NCI-H1105 treated with DMSO at 0.1 percent for 48 hours (cell line): Measurements from ENCODE around the gene GARIN3.
"Not testable (repeated sequence)": the region's sequence is repeated elsewhere in the genome, so short reads cannot be mapped to it uniquely, and the experiment has no call there.

ENCODE experiments used
- DNase-seq: peaks from one replicate; lab custom pipeline; 2025; lab: John Stamatoyannopoulos, UW

The GARIN3 gene

GRCh38 chr5:157166214-157167213 lies at the start of gene GARIN3:
Gene GARIN3 (minus strand): TSS chr5:157166264. CDS start chr5:157166168, 96 bp downstream.
- no peak for DNase-seq

DNA sequence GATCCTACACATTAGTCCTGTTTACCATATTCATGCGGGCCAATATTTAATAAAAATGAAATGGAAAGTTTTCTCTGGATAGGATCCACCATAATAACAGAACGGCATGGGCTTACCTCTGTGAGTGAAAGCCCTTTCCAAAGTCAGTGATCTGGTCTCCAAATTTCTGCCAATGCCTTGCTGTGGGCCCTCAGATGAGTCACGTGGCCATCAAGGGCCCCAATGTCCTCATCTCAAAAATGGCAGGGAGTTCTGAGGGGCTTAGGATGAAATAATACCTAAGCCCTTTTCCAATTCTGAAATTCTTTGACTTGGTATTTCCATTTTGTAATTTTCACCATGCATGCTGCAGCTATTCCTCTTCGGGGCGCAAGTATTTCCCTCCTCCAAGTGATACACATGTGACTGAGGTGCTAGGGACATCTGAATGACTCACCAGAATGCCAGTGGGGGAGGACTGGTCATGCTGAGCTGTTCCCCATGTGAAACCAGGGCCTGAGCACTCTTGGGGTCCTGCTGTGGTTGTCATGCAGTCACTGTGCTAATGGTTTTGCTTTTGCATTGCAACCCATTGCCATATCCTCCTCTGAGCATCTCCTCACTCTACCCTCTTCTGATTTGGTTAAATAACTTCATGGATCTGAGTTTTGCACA lies 49.6 kb upstream of the GARIN3 start:
- no peak for DNase-seq

DNA sequence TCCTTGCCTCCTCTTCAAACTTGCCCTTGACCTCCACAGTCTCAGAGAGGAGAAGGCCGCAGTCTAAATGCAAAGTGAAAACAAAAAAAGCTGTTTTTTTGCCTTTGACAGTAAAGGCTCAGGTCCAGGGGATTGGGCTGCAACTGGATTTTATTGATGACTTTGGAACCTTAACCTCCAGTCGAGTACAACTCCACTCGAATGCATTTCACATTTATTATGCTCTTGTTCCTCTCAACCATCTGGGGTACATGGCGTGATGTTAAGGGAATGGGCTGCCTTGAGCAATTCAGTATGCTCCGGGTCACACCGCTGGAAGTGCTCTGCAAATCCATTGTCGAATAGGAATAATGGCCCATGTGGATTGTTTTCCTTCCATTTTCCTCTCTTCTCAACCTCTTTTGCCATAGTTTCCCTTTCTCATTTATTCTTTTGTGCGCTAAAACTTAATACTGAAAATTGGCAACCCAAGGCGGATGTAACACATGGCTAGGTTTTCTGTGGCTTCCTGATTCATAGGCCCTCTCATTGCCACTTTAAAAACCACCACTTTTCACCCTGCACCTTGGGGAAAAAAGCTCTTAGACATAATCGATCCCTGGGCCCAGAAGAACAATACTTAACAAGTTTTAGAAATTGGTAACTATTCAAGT lies 48.9 kb upstream of the GARIN3 start:
- no peak for DNase-seq

DNA sequence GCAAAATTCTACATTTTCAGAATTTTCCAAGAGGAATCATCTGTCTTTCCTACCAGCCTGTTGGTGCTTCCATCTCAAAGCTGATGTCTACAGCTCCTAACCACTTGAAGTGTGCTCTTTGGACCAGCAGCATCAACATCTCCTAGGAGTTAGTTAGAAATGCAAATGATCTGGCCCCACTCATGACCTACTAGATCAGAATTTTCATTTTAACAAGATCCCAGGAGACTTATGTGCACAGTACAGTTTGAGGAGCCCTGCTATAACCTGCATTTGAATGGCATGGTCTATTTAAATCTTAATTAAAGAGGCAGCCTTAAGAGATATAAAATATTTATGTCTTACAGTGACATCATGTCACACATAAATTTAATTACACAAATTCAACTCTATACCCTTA lies 48.4 kb upstream of the GARIN3 start:
- DNase-seq = no peak

- DNase-seq = no peak
These were observed 47.6 kb upstream of the GARIN3 start for GRCh38 chr5:157213527-157214243.

- no peak for DNase-seq
These were observed 46.2 kb upstream of the GARIN3 start for GRCh38 chr5:157212307-157212706.

DNA sequence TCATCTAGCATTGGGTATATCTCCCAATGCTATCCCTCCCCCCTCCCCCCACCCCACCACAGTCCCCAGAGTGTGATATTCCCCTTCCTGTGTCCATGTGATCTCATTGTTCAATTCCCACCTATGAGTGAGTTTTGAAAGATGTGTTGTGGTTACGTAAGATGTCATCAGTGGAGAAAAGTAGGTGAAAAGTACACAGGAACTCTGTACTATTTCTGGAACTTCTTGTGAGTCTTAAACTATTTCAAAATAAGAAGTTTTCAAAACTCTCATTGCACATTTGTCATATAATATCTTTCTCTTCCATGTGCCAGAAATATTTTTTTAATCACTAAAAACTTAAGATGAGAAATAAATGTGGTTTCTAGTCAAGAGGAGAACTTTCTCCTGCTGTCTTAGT lies 44.6 kb upstream of the GARIN3 start:
- not testable (repeated sequence) for DNase-seq

GRCh38 chr5:157205708-157206107 lies 39.6 kb upstream of the GARIN3 start:
- no peak for DNase-seq

DNA sequence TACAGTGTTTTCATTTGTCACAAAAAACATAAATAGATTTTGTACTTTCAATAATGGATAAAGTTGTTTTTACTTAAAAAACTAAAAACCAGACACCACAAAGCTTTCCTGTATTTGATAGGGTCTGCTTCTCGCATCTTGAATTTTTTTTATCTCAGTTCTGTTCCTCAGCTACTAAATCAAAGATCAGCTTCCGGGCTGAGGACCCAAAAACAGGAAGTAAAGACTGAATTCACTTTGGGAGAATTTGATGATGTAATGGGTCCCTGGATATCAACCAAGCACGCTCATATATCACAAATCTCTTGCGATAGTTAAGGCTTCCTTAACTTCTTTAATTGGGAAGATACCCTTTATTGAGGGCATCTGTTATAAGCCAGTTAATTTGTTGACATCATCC lies 38.7 kb upstream of the GARIN3 start:
- DNase-seq = no peak

DNA sequence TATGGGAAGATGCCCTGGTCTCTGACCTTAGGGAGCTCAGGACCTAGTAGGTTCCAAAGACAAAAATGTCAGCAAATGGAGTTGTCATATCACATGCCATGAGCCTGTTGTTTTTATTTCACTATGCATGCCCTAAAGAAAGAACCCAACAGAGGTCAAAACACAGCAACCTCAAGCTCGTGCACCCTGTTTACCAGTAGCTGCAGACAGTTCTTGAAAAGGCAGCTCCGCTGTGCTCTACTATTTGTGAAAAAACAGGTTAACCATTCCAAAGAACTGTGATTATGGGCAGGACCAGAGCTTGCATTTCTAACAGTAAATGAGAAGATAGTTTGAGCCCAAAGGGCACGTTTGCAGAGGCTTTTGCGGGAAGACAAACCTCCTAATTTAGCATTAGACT lies 37.4 kb upstream of the GARIN3 start:
- DNase-seq = no peak

- no peak for DNase-seq
These were observed 35.8 kb upstream of the GARIN3 start for GRCh38 chr5:157201857-157202256.

- DNase-seq = no peak
These were observed 32.4 kb upstream of the GARIN3 start for GRCh38 chr5:157198277-157198986.

DNA sequence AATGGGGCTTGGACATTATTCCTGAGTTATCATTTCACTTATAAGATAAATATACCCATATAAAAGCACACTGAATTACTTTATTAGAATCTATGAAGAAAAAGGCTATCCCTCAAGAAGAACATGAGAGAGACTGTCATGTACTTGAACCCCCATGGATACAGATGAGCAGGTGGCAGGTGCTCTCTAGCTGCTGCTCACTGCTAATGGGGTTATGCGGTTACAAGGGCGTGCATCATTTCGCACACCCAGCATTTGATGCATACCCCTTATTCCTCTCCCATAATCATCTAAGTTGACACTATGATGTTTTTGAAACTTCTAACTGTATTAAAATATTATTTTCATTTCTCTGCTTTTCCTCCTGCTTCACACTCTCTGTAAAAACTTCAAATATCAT lies 31.0 kb upstream of the GARIN3 start:
- no peak for DNase-seq

- no peak for DNase-seq
These were observed 30.0 kb upstream of the GARIN3 start for GRCh38 chr5:157196045-157196444.

- no peak for DNase-seq
These were observed 27.8 kb upstream of the GARIN3 start for GRCh38 chr5:157193699-157194424.

DNA sequence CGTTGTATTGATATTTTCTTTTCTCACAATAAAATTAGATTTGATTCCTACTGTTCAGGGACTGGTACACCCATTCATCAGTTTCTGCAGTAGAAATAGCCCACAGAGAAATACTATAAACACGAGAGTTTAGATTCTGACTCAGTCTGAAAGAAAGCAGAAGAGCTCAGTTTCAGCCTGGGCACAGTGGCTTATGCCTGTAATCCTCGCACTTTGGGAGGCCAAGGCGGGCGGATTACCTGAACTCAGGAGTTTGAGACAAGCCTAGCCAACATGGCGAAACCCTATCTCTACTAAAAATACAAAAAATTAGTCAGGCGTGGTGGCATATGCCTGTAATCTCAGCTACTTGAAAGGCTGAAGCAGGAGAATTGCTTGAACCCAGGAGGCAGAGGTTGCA lies 23.2 kb upstream of the GARIN3 start:
- no peak for DNase-seq

DNA sequence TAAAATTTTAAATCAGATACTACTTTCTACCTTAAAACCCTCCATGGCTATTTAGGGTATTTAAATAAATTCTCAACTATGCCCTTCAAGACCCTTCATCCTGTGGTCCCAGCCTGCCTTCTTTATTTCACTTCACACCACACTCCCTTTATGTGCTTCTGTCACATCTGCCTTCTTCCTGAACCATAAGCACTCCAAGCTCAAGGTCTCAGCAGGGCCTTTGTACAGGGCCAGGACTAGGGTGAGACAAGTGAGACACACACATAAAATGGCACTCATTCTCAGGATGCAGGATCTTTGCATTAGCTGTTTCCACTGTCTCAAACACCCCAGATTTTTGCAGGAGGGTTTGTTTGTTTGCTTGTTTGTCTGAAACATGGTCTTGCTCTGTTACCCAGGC lies 22.2 kb upstream of the GARIN3 start:
- DNase-seq = no peak

DNA sequence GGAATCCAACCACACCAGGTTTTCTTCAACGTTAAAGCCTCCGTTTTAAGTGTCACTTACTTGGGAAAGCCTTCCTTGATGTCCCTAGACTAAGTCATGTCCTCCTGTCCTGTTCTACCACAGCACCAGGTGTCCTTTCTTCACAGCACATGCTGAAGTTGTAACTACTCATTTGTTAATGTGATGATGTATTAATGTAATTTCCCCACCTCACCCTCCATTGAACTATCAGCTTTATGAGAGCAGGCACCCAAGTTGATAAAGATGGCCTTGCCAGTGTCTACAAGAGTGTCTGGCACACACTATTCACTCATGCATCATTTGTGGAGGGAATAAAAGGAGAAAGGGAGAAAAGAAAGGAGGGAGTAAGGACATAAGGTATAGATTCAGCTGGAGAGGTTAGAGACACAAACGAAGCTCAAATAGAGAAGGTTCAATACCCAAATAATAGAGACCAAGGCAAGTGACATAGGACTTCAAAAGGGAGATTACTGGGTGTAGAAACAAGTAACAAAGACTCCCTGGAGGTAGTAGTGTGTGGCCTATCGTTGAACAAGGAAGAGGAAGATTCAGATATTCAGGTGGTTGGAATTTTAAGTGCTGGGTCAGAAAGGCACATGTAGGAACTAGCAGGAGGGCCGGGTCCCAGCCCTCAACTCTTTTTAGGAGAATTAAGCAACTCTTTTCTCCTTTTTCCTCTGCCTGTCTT lies 21.1 kb upstream of the GARIN3 start:
- DNase-seq = no peak

DNA sequence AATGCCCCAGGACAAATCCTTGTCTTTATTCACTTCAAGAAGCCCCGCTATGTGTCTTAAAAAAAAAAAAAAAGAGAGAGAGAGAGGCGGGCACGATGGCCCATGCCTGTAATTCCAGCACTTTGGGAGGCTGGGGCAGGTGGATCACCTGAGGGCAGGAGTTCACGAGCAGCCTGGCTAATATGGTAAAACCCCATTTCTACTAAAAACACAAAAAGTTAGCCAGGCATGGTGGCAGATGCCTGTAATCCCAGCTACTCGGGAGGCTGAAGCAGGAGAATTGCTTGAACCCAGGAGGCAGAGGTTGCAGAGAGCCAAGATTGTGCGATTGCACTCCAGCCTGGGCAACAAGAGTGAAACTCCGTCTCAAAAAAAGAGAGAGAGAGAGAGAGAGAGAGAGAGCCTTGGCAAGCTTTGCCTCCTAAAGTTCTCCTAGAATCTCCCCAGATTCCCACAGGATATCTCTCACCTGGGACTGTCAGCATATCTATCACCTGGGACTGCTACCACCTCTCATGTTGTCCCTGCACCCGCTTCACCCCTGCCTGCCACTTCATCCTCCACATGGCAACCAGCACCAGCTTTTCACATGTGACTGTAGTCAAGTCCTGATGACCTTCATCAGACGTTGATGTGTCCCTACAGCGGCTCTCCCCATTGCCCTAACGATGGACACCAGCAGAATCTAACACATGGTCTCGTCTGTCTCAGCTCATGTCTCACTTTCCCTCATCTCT lies 20.4 kb upstream of the GARIN3 start:
- DNase-seq = no peak
